ENCODE data around the gene ANKRD34A.

The ANKRD34A gene

DNA sequence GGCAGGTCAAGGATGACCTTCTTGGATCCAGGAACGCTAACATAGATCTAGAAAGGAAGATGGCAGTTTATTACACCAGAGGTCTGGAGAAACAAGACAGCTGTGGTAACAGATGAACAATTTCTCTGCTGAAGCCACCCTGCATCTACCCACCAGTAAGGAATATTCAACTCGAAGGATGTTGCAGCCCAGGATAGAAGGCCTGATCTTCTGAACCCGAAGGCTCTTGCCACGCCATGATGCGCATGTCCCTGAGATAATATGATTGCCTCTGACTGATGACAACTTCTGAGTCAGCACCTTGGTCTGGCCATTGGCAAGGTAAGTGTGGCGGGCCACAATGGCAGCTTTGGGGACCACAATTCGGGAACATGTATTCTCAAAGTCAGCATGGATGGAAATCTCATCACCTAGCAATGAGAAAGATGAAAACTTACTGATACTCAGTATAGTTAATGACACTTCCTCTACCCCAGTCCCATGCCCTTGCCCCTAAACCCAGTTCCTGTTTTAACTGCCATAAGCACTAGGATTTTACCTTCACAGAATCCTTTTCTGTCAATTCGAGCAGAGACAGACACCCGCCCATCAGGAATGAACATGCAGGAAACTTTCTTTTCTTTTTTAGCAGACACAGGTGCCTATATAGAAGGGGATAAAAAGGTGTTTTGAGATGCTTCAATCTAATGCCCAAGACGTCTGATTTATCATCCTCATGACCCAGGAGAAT is 30.2 kb upstream of the ANKRD34A start:
- H3K4me3 ChIP-seq (ENCODE audit: control insufficient read depth, low read depth, low read length), result peak overlapping the region; percentile 90
- DNase-seq (ENCODE audit: low read depth), result peak; percentile 52
- TF ChIP-seq, protein P1, sequence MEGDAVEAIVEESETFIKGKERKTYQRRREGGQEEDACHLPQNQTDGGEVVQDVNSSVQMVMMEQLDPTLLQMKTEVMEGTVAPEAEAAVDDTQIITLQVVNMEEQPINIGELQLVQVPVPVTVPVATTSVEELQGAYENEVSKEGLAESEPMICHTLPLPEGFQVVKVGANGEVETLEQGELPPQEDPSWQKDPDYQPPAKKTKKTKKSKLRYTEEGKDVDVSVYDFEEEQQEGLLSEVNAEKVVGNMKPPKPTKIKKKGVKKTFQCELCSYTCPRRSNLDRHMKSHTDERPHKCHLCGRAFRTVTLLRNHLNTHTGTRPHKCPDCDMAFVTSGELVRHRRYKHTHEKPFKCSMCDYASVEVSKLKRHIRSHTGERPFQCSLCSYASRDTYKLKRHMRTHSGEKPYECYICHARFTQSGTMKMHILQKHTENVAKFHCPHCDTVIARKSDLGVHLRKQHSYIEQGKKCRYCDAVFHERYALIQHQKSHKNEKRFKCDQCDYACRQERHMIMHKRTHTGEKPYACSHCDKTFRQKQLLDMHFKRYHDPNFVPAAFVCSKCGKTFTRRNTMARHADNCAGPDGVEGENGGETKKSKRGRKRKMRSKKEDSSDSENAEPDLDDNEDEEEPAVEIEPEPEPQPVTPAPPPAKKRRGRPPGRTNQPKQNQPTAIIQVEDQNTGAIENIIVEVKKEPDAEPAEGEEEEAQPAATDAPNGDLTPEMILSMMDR (conservative IDR thresholded peaks at IDR 0.05; ENCODE audit: control insufficient read depth, insufficient read depth, low read depth, low read length), result no peak

DNA sequence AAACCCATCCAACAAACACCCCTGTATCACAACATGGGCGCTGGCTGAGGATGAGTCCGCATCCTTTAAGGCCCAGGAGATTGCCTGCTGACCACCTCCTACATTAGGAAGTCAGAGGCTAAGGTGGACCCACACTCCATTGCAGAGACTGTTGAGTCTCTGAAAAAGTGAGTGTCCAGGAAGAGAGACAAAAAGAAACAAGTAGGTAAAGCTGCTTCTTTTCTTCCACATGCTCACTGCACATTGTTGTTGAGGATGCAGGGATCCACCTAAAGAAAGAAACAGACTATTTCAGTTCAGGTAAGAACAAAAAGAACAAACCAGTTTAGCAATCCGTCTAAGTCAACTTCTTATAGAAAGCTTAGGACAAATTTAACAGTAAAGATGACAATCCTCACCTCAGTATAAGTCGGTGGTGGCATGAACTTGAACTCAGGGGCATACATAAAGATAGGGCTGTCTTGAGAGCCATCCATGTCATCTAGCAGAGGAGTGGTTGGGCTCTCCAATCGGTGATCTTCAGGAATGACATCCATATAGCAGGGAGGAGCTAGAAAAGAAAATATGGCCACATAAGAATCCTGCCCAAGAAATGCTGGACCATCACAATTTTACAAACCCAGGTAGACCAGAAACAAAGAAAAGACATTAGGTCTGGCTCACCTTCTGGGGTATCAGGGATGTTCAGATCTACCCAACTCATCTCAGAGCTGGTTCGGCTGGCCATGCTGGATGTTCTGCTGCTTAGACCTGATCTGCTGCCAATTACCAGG is 29.4 kb upstream of the ANKRD34A start:
- TF ChIP-seq, protein P1 (conservative IDR thresholded peaks at IDR 0.05; ENCODE audit: control insufficient read depth, insufficient read depth, low read depth, low read length), result no peak
- peak overlapping the region; percentile 90 for H3K4me3 ChIP-seq (ENCODE audit: control insufficient read depth, low read depth, low read length)
- no peak for DNase-seq (ENCODE audit: low read depth)

DNA sequence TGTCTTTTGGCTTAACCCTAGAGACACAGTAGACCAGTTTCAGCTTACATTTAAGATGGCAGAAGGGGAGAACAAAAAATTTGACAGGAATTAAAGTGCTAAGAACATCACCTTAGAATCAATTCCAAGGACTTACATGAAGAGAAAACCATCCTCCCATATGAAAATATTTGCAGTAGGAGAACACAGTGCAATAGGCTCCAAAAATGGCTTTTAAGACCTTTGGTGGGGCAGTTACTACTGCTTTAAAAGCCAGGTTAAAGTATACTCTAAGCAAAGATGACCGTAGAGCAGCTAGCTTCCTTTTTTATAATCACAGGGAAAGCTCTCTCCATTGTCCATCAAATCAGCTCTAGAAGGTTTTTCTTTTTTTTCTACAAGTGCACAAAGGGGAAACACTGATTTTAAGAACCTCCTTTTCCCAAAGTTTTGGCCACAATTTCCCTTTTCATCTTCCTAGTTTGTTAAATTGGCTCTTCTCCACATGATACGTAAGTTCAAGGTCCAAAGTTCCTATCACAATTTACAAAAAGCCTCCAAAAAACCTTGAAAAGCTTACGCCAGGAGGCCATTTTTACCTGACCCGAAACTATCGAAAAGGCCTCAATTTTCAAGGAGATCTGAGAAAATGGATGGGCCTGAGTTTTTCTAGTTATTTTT is 28.7 kb upstream of the ANKRD34A start:
- peak overlapping the region; percentile 90 for H3K4me3 ChIP-seq (ENCODE audit: control insufficient read depth, low read depth, low read length)
- TF ChIP-seq, protein P1 (conservative IDR thresholded peaks at IDR 0.05; ENCODE audit: control insufficient read depth, insufficient read depth, low read depth, low read length), result no peak
- DNase-seq (ENCODE audit: low read depth), result no peak

DNA sequence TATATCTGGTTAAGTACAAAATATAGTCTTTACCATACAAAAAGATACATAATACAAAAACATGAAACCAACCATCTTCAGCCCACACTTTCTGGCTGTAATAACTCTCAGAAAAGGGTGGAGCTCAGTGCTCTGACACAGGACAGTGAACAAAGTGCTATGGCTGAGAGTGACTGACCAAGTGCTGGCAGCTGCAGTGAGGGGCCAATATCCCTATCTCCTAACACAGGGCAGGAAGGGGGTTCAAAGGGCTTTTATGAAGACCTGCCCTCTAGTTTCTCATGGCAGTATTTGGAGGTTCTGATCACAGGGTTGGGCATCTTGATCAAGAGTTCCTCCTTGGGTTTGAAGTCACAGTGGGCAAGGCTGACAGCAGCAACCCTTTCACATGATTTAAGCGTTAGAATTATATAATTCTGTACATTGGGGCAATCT is 28.1 kb upstream of the ANKRD34A start:
- no peak for DNase-seq (ENCODE audit: low read depth)
- H3K4me3 ChIP-seq (ENCODE audit: control insufficient read depth, low read depth, low read length), result no peak overlapping the region
- TF ChIP-seq, protein P1 (conservative IDR thresholded peaks at IDR 0.05; ENCODE audit: control insufficient read depth, insufficient read depth, low read depth, low read length), result no peak

DNA sequence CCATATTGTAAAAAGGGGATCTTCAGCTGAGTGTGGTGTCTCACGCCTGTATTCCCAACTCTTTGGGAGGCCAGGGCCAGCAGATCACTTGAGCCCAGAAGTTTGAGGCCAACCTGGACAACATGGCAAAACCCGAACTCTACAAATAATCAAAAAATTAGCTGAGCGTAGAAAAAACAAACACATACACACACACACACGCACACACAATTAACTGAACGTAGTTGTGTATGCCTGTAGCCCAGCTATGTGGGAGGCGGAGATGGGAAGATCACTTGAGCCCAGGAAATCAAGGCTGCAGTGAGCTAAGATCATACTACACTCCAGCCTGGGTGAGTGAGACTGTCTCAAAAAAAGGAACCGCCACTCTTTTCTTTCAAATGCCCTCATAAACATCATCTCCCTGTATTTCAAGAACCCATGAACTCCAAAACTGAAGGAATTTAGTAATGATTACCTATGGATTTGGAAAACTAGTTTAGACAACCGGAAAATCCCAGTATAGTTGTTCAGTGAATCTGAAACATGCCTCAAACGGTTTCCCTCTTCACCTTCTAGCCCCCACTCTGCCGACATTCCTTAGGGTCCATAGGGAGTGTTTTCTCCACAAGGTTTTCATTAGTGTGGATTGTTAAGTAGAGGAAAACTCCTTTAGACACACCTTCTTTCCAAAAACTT is 27.5 kb upstream of the ANKRD34A start:
- no peak for DNase-seq (ENCODE audit: low read depth)
- H3K4me3 ChIP-seq (ENCODE audit: control insufficient read depth, low read depth, low read length), result no peak overlapping the region
- TF ChIP-seq, protein P1 (conservative IDR thresholded peaks at IDR 0.05; ENCODE audit: control insufficient read depth, insufficient read depth, low read depth, low read length), result no peak

DNA sequence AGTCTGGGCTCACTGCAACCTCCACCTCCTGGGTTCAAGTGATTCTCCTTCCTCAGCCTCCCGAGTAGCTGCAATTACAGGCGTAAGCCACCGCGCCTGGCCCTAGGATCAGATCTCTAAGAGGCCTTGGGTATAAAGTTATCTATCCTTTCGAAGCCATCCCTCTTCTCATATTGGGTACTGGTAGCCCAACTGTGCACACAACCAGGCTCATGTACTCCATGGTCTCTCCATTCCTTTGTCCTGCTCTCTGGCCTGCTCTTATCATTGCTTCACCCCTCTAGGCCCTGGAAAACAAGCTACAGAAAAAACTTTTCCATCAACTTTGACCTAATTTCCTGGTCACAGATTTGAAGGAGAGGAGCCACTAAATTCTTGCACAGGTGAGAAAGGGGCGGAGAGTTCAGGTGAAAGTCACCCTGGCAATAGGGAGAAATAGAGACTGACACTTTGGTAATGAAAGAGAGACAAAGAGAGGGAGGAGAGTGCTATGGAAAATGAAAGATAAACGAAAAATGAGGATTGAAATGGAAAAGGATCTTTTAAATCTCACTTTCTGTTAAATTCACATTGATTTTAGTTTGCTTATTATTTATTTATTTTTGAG is 26.0 kb upstream of the ANKRD34A start:
- H3K4me3 ChIP-seq (ENCODE audit: control insufficient read depth, low read depth, low read length), result no peak overlapping the region
- TF ChIP-seq, protein P1 (conservative IDR thresholded peaks at IDR 0.05; ENCODE audit: control insufficient read depth, insufficient read depth, low read depth, low read length), result no peak
- no peak for DNase-seq (ENCODE audit: low read depth)

Measured in fibroblast of mammary gland (primary cell).